ENCODE data around the gene GPR155.

DNA sequence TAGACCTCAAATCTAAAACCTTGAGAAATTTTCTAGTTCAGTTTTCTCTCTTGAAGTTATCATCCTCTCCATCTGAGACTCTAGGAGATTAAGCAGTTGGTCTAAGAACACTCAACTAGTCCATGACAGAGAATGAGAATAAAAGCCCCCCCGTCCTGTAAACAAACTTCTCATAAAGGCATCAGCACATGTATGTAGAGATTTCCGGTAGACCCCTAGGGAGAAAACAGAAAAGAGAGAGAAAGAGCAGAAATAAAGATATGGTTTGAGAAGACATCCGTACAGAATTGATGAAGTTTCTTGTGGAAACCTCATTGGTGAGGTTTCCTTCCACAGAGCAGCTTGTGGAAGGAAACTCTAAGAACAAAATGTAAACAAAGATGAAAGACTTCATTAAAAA, 3.2 kb upstream of the GPR155 start:
- TF ChIP-seq POLR2A (IDR thresholded peaks at IDR 0.05; ENCODE audit: low read depth, low read length) = no peak
- TF ChIP-seq POLR2AphosphoS5 (IDR thresholded peaks at IDR 0.05; ENCODE audit: low read depth, low read length) = no peak
